Activated T-cell treated with anti-CD3 and anti-CD28 coated beads, Interleukin-2, amount 50 U/mL, for 48 hours (primary cell): ENCODE measurements around the gene MMUT.
"Not testable (repeated sequence)": the region's sequence is repeated elsewhere in the genome, so short reads cannot be mapped to it uniquely, and the experiment has no call there.

Experiments used
- DNase-seq, 2 experiments: peaks; one replicate each; pipeline ENCODE4 v3.0.0-alpha.2; 2020

MMUT gene

GRCh38 chr6:49416195-49416594, 46.9 kb downstream of the MMUT start:
- no peak for DNase-seq

GRCh38 chr6:49415358-49415757, 47.7 kb downstream of the MMUT start:
- DNase-seq, result no peak

- no peak for DNase-seq
Measured at GRCh38 chr6:49410564-49410963, 52.5 kb downstream of the MMUT start.

- DNase-seq, result peak; percentile 69 to 73
Measured at GRCh38 chr6:49409951-49410542, 53.0 kb downstream of the MMUT start.

- no peak for DNase-seq
Measured at GRCh38 chr6:49406250-49406970, 56.6 kb downstream of the MMUT start.

GRCh38 chr6:49401063-49401462, 62.0 kb downstream of the MMUT start:
- DNase-seq, result no peak

GRCh38 chr6:49386667-49387508, 76.2 kb downstream of the MMUT start:
- not testable (repeated sequence) for DNase-seq

GRCh38 chr6:49384904-49385303, 78.1 kb downstream of the MMUT start:
- DNase-seq, result no peak
